Ascending aorta (tissue), 2 donors: ENCODE results near the gene ORC3. TPM values are rescaled to one million over a fixed set of nuclear protein-coding genes. Genes with fewer than 3 reads are reported as not detected.

Experiments
- DNase-seq, 2 donors: peaks; one replicate each; pipeline ENCODE4 v3.0.0-alpha.2; 2019; ENCODE audit warnings: low spot score in 2 of 2
- H3K27ac ChIP-seq, 2 donors: fragments of 200-600 bp; sonication (generic); one replicate each; pipeline ENCODE4 v1.5.1; 2016 to 2017; ENCODE audit warnings: mild to moderate bottlenecking in 1 of 2
- H3K27me3 ChIP-seq: fragments of 200-600 bp; sonication (generic); one replicate; pipeline ENCODE4 v1.5.1; 2017
- H3K36me3 ChIP-seq, 2 donors: fragments of 200-600 bp; sonication (generic); one replicate each; pipeline ENCODE4 v1.5.1; 2016
- H3K4me1 ChIP-seq, 2 donors: fragments of 200-600 bp; sonication (generic); one replicate each; pipeline ENCODE4 v1.5.1; 2016 to 2017; ENCODE audit warnings: mild to moderate bottlenecking in 1 of 2
- H3K4me3 ChIP-seq, 2 donors: fragments of 200-600 bp; sonication (generic); one replicate each; pipeline ENCODE4 v1.5.1; 2016 to 2017; ENCODE audit warnings: mild to moderate bottlenecking in 1 of 2
- H3K9me3 ChIP-seq, 2 donors: fragments of 200-600 bp; sonication (generic); one replicate each; pipeline ENCODE4 v1.5.1; 2016
- intact Hi-C: fragments of 100-400 bp; cut with DNase I; formaldehyde crosslinking; loops from one replicate; pipeline ENCODE4 v1.15.1; 2023
- total RNA-seq: library from RNA; depleted of rRNA; stranded (reverse); fragments of >200 nt; gene quantifications from one replicate; pipeline ENCODE4 v1.1.0, GENCODE V29; 2016
- TF ChIP-seq, protein P1 (sequence below), 3 experiments: fragments of 200-600 bp in 2 of 3; fragments of 450-650 bp in 1 of 3; sonication (generic) in 2 of 3; IDR thresholded peaks; one replicate each; pipeline ENCODE4 v1.5.1; 2016 to 2019; ENCODE audit warnings: antibody characterized with exemption in 3 of 3, mild to moderate bottlenecking in 1 of 3, moderate library complexity in 1 of 3

Gene ORC3
- total RNA-seq, 1 donor from 2014 or later, result 12.9 TPM

DNA sequence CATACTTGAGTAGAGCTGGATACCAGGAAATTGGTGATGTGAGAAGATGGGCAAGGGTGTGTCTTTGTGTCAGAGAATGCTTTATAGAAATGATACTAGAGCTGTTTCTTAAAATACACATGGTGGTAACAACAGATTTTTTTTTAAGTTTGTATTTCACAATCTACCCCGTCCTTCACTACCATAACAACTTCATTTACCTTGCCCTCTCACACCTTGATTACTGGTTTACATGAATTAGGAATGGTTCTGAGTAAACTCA, 45.5 kb upstream of the ORC3 start:
- DNase-seq, result no peak
- H3K9me3 ChIP-seq, result no peaks in the 10 kb centered on the region
- intact Hi-C loops, result no loop called here
- H3K27ac ChIP-seq, result no peak overlapping the region
- no peaks in the 10 kb centered on the region for H3K27me3 ChIP-seq
- TF ChIP-seq, protein P1, sequence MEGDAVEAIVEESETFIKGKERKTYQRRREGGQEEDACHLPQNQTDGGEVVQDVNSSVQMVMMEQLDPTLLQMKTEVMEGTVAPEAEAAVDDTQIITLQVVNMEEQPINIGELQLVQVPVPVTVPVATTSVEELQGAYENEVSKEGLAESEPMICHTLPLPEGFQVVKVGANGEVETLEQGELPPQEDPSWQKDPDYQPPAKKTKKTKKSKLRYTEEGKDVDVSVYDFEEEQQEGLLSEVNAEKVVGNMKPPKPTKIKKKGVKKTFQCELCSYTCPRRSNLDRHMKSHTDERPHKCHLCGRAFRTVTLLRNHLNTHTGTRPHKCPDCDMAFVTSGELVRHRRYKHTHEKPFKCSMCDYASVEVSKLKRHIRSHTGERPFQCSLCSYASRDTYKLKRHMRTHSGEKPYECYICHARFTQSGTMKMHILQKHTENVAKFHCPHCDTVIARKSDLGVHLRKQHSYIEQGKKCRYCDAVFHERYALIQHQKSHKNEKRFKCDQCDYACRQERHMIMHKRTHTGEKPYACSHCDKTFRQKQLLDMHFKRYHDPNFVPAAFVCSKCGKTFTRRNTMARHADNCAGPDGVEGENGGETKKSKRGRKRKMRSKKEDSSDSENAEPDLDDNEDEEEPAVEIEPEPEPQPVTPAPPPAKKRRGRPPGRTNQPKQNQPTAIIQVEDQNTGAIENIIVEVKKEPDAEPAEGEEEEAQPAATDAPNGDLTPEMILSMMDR (IDR thresholded peaks at IDR 0.05), result no peak
- no peaks in the 10 kb centered on the region for H3K4me1 ChIP-seq
- peaks cover 28 to 48% of the 10 kb centered on the region in 2 donors for H3K36me3 ChIP-seq
- no peak overlapping the region for H3K4me3 ChIP-seq

DNA sequence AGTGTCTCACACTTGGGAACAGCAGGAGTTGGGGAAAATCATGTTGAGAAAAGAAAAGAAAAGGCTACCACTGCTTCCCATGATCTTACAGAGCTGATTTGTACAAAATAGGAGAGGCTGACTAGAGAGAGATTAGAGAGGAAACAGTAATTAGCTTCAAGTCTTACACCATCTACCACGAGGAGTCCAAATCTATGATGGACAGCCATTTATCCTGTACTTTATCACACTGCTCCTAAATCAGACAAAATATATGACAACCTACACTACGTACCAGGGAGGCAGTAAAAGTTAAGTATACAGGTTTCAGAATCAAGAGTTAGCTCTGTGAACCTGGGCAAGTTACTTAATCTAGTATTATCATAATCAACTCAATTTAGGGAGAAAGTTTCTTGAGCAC, 38.1 kb upstream of the ORC3 start:
- DNase-seq, result no peak
- Histone ChIP-seq H3K27me3 (no peaks in the 10 kb centered on the region), H3K36me3 (peaks cover 11 to 44% of the 10 kb centered on the region in 2 donors), H3K9me3 (no peaks in the 10 kb centered on the region), H3K4me1 (no peaks in the 10 kb centered on the region), H3K27ac (no peak overlapping the region), H3K4me3 (no peak overlapping the region)
- intact Hi-C loops, result no loop called here
- TF ChIP-seq, protein P1 (IDR thresholded peaks at IDR 0.05), result no peak

DNA sequence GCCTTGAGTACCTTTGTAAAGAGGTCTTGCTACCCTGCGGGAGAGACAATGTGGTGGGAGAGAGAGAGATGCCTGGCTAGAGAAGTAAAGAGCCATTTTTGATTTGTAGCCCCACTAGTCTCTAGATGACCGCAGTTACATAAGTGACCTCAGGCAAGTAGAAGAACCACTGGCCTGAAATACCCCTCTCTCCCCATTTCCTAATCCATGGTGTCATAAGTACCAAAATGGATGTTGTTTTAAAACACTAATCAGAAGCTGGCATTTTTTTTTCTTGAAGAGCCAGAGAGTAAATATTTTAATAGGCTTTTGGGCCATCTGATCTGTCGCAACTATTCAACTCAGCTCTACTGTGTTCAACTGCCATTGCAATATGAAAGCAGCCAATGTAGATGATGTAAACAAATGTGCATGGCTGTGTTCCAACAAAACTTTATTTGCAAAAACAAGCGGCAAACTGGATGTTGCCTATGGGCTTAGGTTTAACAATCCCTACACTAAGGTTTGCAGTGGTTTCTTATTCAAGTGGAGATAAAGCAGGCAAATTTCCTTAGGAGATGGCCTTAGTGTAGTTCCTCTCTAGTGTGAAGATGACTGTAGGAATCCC, 36.7 kb upstream of the ORC3 start:
- Histone ChIP-seq H3K4me1 (no peaks in the 10 kb centered on the region), H3K27ac (no peak overlapping the region), H3K4me3 (no peak overlapping the region), H3K36me3 (peaks cover 11 to 37% of the 10 kb centered on the region in 2 donors), H3K27me3 (no peaks in the 10 kb centered on the region), H3K9me3 (no peaks in the 10 kb centered on the region)
- intact Hi-C loops, result no loop called here
- DNase-seq, result no peak
- TF ChIP-seq, protein P1 (IDR thresholded peaks at IDR 0.05), result no peak

DNA sequence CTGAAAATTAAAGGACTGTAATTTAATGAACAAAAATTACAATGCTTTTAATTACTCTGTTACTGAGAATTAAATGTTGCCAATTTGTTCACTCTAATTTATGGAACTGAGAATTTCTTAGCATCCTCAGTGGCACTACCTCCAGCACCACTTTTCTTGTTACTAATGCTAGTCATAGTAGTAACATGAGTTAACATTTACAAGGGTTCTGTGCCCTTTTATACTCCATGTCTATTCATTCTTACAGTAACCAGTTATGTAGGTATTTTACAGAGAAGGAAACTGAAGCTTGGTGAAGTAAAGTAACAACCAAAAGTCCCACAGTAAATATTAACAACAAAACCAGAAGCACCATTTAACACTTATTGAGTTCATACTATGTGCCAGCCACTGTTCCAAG, 34.4 kb upstream of the ORC3 start:
- Histone ChIP-seq H3K27ac (no peak overlapping the region), H3K4me1 (no peaks in the 10 kb centered on the region), H3K27me3 (no peaks in the 10 kb centered on the region), H3K4me3 (no peak overlapping the region), H3K9me3 (no peaks in the 10 kb centered on the region), H3K36me3 (peaks cover 4 to 40% of the 10 kb centered on the region in 2 donors)
- intact Hi-C loops, result no loop called here
- no peak for DNase-seq
- TF ChIP-seq, protein P1 (IDR thresholded peaks at IDR 0.05), result no peak

DNA sequence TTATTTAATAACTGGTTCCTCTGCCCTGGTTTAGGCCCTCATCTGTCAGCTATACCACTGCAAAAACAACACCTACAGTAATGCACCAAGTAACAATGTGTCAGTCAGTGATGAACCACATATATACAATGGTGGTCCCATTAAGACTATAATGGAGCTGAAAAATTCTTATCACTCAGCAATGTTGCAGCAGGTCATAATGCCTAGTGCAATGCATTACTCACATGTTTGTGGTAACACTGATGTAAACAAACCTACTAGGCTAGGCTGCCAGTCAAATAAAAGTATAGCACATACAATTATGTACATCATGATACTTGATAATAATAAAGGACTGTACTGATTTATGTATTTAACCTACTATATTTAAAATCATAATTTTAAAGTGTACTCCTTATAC, 31.5 kb upstream of the ORC3 start:
- H3K4me3 ChIP-seq, result no peak overlapping the region
- no peaks in the 10 kb centered on the region for H3K27me3 ChIP-seq
- no peak overlapping the region for H3K27ac ChIP-seq
- H3K9me3 ChIP-seq, result no peaks in the 10 kb centered on the region
- H3K36me3 ChIP-seq, result peaks cover 19 to 56% of the 10 kb centered on the region in 2 donors
- intact Hi-C loops, result no loop called here
- TF ChIP-seq, protein P1 (IDR thresholded peaks at IDR 0.05), result no peak
- no peaks in the 10 kb centered on the region for H3K4me1 ChIP-seq
- no peak for DNase-seq

DNA sequence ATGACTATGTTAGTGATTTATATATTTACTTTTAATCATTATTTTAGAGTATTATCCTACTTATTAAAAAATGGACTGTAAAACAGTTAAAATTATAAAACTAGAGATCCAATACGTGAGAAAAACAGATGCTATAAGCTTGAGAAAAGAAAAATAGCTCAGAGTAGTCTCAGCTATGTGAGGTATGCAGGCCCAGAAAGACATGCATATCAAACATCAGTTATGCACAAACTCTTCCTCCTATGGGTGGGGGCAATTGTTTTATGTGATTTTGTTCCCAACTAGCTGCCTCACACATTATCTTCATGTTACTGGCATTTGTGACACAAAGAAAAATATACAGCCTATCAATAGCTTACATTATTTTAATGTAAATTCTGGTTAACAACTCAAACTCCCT, 28.9 kb upstream of the ORC3 start:
- Histone ChIP-seq H3K9me3 (no peaks in the 10 kb centered on the region), H3K4me1 (no peaks in the 10 kb centered on the region), H3K4me3 (no peak overlapping the region), H3K27ac (no peak overlapping the region), H3K36me3 (peaks cover 23 to 54% of the 10 kb centered on the region in 2 donors), H3K27me3 (no peaks in the 10 kb centered on the region)
- TF ChIP-seq, protein P1 (IDR thresholded peaks at IDR 0.05), result no peak
- no peak for DNase-seq
- intact Hi-C loops, result no loop called here
